Adrenal gland (tissue), 12 donors: ENCODE data around the gene SAMD11. TPM values are rescaled to one million over a fixed set of nuclear protein-coding genes. Genes with fewer than 3 reads are reported as not detected.

Source experiments
- DNase-seq, 7 donors: peaks; one replicate each; pipeline ENCODE4 v3.0.0-alpha.2; 2019 to 2020
- H3K27ac ChIP-seq, 5 donors: fragments of 200-600 bp; sonication (generic) in 4 of 5; 1 replicate in 3 of 5; 2 replicates in 2 of 5; pipeline versions ENCODE4 v1.5.1 to v1.8.0; 2016 to 2020; ENCODE audit warnings: mild to moderate bottlenecking in 1 of 5
- H3K27me3 ChIP-seq: fragments of 200-600 bp; 2 replicates; pipeline ENCODE4 v1.8.0; 2021
- H3K36me3 ChIP-seq, 2 donors: fragments of 200-600 bp; replicated peaks in 1 of 2; 1 replicate in 1 of 2; 2 replicates in 1 of 2; pipeline versions ENCODE4 v1.5.1 to v1.8.0; 2018 to 2022
- H3K4me1 ChIP-seq, 2 donors: fragments of 200-600 bp; replicated peaks in 1 of 2; 1 replicate in 1 of 2; 2 replicates in 1 of 2; pipeline versions ENCODE4 v1.5.1 to v1.8.0; 2018 to 2021
- H3K4me3 ChIP-seq, 4 donors: fragments of 200-600 bp; sonication (generic) in 3 of 4; one replicate each; pipeline ENCODE4 v1.5.1; 2016 to 2018
- H3K9me3 ChIP-seq, 3 donors: fragments of 200-600 bp; sonication (generic) in 1 of 3; replicated peaks in 1 of 3; 1 replicate in 2 of 3; 2 replicates in 1 of 3; pipeline versions ENCODE4 v1.5.1 to v1.8.0; 2016 to 2021
- CTCF ChIP-seq, 6 experiments: fragments of 450-650 bp in 4 of 6; fragments of 200-600 bp in 2 of 6; sonication (generic) in 1 of 6; IDR thresholded peaks; 1 replicate in 5 of 6; 2 replicates in 1 of 6; pipeline versions ENCODE4 v1.5.1 to v1.8.0; 2016 to 2021; ENCODE audit warnings: antibody characterized with exemption in 6 of 6, mild to moderate bottlenecking in 2 of 6, moderate library complexity in 1 of 6
- POLR2A ChIP-seq, 2 donors: fragments of 450-650 bp; IDR thresholded peaks; one replicate each; pipeline ENCODE4 v1.6.1; 2017; ENCODE audit warnings: antibody characterized with exemption in 2 of 2, mild to moderate bottlenecking in 2 of 2, moderate library complexity in 1 of 2
- WGBS, 4 donors: extraction: QIAGEN DNeasy Blood & Tissue Kit in 2 of 4; methylation state at CpG; one replicate each; pipeline versions ENCODE4 v1.1.5 to v1.1.7; 2013 to 2017; 5-methylcytosine and 5-hydroxymethylcytosine counted together
- intact Hi-C, 2 donors: fragments of 100-400 bp; cut with DNase I; formaldehyde crosslinking; loops; one replicate each; pipeline versions ENCODE4 v1.14.1 to v1.15.0; 2022 to 2023
- polyA plus RNA-seq, 3 donors: library from polyadenylated mRNA; stranded (reverse); fragments of 200-250 nt in 2 of 3; fragments of 350-450 nt in 1 of 3; fragmentation: Illumina TruSeq in 1 of 3; extraction: RNeasy Lipid Tissue Mini Kit (QIAGEN cat#74804) in 1 of 3; gene quantifications; one replicate each; pipeline ENCODE4 v1.2.3, GENCODE V29; 2013 to 2014
- total RNA-seq, 9 donors: library from RNA; depleted of rRNA in 4 of 9; stranded (reverse); fragments of >200 nt in 4 of 9; fragments of 120-200 nt in 1 of 9; fragmentation: NEBNext Ultra II Directional in 1 of 9; extraction: Animal tissue kit (Norgen Biotek cat#: 25700) in 1 of 9; gene quantifications; one replicate each; pipeline versions ENCODE4 v1.1.0 to v1.2.4, GENCODE V29; 2013 to 2023
- donor health status: healthy with polysubstance abuse.
- donor health status: Bipolar disorder and iron deficiency.
- donor health status: DM: yes; HTN: yes; CAD: no.
- donor health status: DM: no; HTN: no; CAD: no.
- donor health status: DM: no; HTN: no; CAD: no.
- donor health status: DM: yes; HTN: yes; CAD: no.

SAMD11 gene
- total and polyA plus RNA-seq, 12 donors, result 1.8 to 96.6 (median 16.7) TPM

- TF ChIP-seq CTCF (IDR thresholded peaks at IDR 0.05) (no peak), POLR2A (IDR thresholded peaks at IDR 0.05) (no peak)
- H3K27ac ChIP-seq, result no peak overlapping the region
- intact Hi-C loops, result no loop called here
- H3K27me3 ChIP-seq, result peaks cover 64% of the 10 kb centered on the region
- no peak for DNase-seq
- peaks cover 14 to 39% of the 10 kb centered on the region in 2 donors for H3K4me1 ChIP-seq
- H3K9me3 ChIP-seq, result no peaks in the 10 kb centered on the region
- WGBS, 4 donors, result 17 to 70% (median 54%) methylated on average over 2 to 6 of the region's 6 CpGs
- H3K4me3 ChIP-seq, result no peak overlapping the region
- no peaks in the 10 kb centered on the region for H3K36me3 ChIP-seq
Observed at GRCh38 chr1:918843-919242, 4.9 kb upstream of the SAMD11 start.

- WGBS, 4 donors, result 77 to 88% (median 86%) methylated on average over 8 to 29 of the region's 29 CpGs
Observed at GRCh38 chr1:919271-919872, 4.4 kb upstream of the SAMD11 start.

GRCh38 chr1:920010-920409 is 3.7 kb upstream of the SAMD11 start:
- peaks cover 14 to 43% of the 10 kb centered on the region in 2 donors for H3K4me1 ChIP-seq
- H3K9me3 ChIP-seq, result no peaks in the 10 kb centered on the region
- no peaks in the 10 kb centered on the region for H3K36me3 ChIP-seq
- intact Hi-C loops, result no loop called here
- no peak for TF ChIP-seq CTCF (IDR thresholded peaks at IDR 0.05)
- no peak for TF ChIP-seq POLR2A (IDR thresholded peaks at IDR 0.05)
- no peak for DNase-seq
- 20 to 61% (median 53%) methylated on average over 3 to 23 of the region's 23 CpGs for WGBS, 4 donors
- peaks cover 63% of the 10 kb centered on the region for H3K27me3 ChIP-seq
- no peak overlapping the region for H3K4me3 ChIP-seq
- H3K27ac ChIP-seq, result no peak overlapping the region

More at GRCh38 chr1:919271-919872, 4.4 kb upstream of the SAMD11 start:
- Histone ChIP-seq H3K4me3 (no peak overlapping the region), H3K27me3 (peaks cover 61% of the 10 kb centered on the region), H3K36me3 (no peaks in the 10 kb centered on the region), H3K27ac (no peak overlapping the region), H3K4me1 (peaks cover 14 to 39% of the 10 kb centered on the region in 2 donors), H3K9me3 (no peaks in the 10 kb centered on the region)
- intact Hi-C loops, result no loop called here
- DNase-seq, result no peak
- TF ChIP-seq CTCF (IDR thresholded peaks at IDR 0.05) (no peak), POLR2A (IDR thresholded peaks at IDR 0.05) (no peak)

DNA sequence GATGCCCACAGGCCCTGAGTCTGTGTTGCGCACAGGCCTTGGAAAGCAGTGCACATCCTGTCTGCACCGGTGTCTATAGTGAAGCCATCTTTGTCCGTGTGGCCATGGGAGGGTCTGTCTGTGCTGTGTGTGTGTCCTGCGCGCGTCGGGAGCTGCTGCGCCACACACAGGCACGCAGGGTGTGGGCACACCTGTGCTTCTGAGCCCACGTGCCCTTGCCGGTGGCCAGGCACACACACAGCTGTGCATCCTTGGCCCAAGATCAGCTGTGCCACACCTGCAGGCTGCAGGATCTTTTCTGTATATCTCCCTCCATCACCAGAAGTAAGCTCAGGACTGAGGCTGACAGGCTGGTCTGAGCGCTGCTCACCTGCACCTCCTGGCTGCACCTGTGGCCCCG is 3.2 kb upstream of the SAMD11 start:
- H3K4me3 ChIP-seq, result no peak overlapping the region
- no peaks in the 10 kb centered on the region for H3K9me3 ChIP-seq
- WGBS, 4 donors, result 8 to 18% (median 11%) methylated on average over 6 to 13 of the region's 13 CpGs
- no peak for DNase-seq
- TF ChIP-seq POLR2A (IDR thresholded peaks at IDR 0.05) (no peak), CTCF (IDR thresholded peaks at IDR 0.05) (no peak)
- H3K36me3 ChIP-seq, result no peaks in the 10 kb centered on the region
- H3K27ac ChIP-seq, result no peak overlapping the region
- intact Hi-C loops, result no loop called here
- H3K27me3 ChIP-seq, result peaks cover 62% of the 10 kb centered on the region
- peaks cover 14 to 43% of the 10 kb centered on the region in 2 donors for H3K4me1 ChIP-seq
